ENCODE results near the gene ITGAD. TPM values are rescaled to one million over a fixed set of nuclear protein-coding genes. Genes with fewer than 3 reads are reported as not detected.

The ITGAD gene
- total RNA-seq, 1 donor from 2014 or later, result not detected

DNA sequence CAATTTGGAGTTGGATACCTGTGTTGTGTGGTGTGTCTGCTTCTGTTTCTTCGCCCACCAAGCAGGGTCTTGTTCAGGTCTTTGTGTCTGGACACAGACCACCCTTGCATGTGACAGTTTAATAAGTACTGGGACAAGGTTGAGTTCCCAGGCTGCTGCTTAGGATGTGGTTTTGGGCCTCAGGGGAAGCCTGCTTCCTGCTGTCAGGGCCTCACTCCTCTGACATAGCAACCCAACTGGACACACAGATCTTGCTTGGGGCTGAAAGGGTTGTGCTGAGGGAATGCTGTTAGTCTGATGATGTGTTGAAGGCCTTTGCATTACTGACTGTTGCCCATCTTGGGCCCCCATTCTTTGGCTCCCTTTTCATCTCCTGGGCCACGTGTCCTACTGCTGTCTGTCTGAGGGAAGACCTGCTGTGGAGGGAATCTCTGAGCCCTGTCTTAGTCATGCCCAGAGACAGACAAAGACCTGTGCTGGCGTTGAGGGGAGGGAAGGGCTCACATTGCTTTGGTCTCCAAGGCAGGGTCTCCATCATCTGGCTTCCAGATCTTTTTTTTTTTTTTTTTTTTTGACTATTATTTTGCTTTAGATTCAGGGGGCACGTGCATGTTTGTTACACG, 74.1 kb downstream of the ITGAD start:
- Mint-ChIP-seq H3K4me3 (no peak overlapping the region), H3K27me3 (ENCODE audit: low read depth) (peaks cover 2% of the 10 kb centered on the region), H3K36me3 (peaks cover 20% of the 10 kb centered on the region), H3K9me3 (no peaks in the 10 kb centered on the region), H3K4me1 (peaks cover 8% of the 10 kb centered on the region), H3K27ac (no peak overlapping the region)
- DNase-seq (ENCODE audit: low spot score in 2 of 2, unreplicated experiment in 2 of 2), result no peak
- TF ChIP-seq, protein P1, sequence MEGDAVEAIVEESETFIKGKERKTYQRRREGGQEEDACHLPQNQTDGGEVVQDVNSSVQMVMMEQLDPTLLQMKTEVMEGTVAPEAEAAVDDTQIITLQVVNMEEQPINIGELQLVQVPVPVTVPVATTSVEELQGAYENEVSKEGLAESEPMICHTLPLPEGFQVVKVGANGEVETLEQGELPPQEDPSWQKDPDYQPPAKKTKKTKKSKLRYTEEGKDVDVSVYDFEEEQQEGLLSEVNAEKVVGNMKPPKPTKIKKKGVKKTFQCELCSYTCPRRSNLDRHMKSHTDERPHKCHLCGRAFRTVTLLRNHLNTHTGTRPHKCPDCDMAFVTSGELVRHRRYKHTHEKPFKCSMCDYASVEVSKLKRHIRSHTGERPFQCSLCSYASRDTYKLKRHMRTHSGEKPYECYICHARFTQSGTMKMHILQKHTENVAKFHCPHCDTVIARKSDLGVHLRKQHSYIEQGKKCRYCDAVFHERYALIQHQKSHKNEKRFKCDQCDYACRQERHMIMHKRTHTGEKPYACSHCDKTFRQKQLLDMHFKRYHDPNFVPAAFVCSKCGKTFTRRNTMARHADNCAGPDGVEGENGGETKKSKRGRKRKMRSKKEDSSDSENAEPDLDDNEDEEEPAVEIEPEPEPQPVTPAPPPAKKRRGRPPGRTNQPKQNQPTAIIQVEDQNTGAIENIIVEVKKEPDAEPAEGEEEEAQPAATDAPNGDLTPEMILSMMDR (IDR thresholded peaks at IDR 0.05; ENCODE audit: unreplicated experiment), result no peak

DNA sequence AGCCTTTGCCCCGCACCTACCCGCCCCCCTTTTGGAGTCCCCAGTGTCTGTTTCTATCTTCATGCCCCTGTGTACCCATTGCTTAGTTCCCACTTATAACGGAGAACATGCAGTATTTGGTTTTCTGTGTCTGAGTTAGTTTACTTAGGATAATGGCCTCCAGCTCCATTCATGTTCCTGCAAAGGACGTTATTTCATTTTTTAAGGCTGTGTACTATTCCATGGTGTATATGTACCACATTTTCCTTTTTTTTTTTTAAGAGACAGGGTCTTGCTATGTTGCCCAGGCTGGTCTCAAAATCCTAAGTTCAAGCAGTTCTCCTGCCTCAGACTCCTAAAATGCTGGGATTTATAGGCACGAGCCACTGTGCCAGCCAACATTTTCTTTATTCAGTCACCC, 74.7 kb downstream of the ITGAD start:
- no peak overlapping the region for H3K27ac Mint-ChIP-seq
- peaks cover 13% of the 10 kb centered on the region for H3K4me1 Mint-ChIP-seq
- TF ChIP-seq, protein P1 (IDR thresholded peaks at IDR 0.05; ENCODE audit: unreplicated experiment), result no peak
- H3K9me3 Mint-ChIP-seq, result no peaks in the 10 kb centered on the region
- H3K27me3 Mint-ChIP-seq (ENCODE audit: low read depth), result peaks cover 7% of the 10 kb centered on the region
- no peak for DNase-seq (ENCODE audit: low spot score in 2 of 2, unreplicated experiment in 2 of 2)
- H3K4me3 Mint-ChIP-seq, result no peak overlapping the region
- H3K36me3 Mint-ChIP-seq, result peaks cover 17% of the 10 kb centered on the region

DNA sequence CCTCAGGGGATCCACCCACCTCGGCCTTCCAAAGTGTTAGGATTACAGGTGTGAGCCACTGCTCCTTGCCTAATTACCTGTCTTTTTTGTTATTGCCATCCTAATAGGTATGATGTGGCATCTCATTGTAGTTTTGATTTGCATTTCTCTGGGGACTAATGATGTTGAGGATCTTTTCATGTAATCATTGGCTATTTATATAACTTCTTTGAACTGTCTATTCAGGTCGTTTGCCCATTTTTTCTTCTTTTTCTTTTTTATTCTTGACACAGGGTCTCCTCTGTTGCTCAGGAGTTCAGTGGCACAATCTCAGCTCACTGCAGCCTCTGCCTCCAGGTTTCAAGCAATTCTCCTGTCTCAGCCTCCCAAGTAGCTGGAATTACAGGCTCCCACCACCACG, 77.5 kb downstream of the ITGAD start:
- H3K36me3 Mint-ChIP-seq, result peaks cover 10% of the 10 kb centered on the region

DNA sequence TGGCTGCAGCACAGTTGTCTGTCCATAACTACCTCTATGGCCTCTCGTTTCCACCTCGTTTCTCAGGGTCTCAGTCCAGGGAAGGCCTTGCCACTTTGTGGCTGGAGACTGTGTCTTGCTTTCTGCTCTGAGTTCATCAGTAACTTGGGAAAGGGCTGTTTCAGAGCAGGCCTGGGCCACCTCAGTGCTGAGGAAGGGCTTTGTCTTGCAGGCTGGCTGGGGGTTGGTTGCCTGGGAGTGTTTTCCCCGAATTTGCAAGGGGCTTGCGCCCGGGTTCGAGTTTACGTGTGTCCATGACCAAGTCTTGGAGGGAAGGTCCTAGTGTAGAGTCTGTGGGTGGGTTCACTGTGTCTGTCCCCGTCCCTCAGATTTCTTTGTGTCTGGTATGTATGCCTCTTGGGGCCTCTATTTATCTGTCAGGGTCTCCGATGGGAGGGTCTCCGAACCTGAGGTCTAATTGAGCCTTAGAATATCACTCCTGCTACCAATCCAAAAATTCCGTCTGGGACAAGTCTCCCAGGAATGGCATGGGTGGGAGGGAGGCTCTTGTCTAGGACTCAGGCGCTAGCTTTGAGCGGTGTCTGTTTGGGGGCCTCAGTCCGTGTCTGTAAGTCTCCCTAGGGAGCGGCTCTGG, 78.2 kb downstream of the ITGAD start:
- Mint-ChIP-seq H3K4me1 (peaks cover 22% of the 10 kb centered on the region), H3K9me3 (no peaks in the 10 kb centered on the region), H3K27me3 (ENCODE audit: low read depth) (peaks cover 34% of the 10 kb centered on the region), H3K36me3 (peaks cover 10% of the 10 kb centered on the region), H3K27ac (peak overlapping the region; percentile 86), H3K4me3 (peak overlapping the region; percentile 65)
- TF ChIP-seq, protein P1 (IDR thresholded peaks at IDR 0.05; ENCODE audit: unreplicated experiment), result no peak
- no peak for DNase-seq (ENCODE audit: low spot score in 2 of 2, unreplicated experiment in 2 of 2)

More for the DNA sequence above, 77.5 kb downstream of the ITGAD start:
- TF ChIP-seq, protein P1 (IDR thresholded peaks at IDR 0.05; ENCODE audit: unreplicated experiment), result no peak
- Mint-ChIP-seq H3K4me1 (peaks cover 18% of the 10 kb centered on the region), H3K27me3 (ENCODE audit: low read depth) (peaks cover 27% of the 10 kb centered on the region), H3K4me3 (no peak overlapping the region), H3K27ac (no peak overlapping the region), H3K9me3 (no peaks in the 10 kb centered on the region)
- no peak for DNase-seq (ENCODE audit: low spot score in 2 of 2, unreplicated experiment in 2 of 2)

DNA sequence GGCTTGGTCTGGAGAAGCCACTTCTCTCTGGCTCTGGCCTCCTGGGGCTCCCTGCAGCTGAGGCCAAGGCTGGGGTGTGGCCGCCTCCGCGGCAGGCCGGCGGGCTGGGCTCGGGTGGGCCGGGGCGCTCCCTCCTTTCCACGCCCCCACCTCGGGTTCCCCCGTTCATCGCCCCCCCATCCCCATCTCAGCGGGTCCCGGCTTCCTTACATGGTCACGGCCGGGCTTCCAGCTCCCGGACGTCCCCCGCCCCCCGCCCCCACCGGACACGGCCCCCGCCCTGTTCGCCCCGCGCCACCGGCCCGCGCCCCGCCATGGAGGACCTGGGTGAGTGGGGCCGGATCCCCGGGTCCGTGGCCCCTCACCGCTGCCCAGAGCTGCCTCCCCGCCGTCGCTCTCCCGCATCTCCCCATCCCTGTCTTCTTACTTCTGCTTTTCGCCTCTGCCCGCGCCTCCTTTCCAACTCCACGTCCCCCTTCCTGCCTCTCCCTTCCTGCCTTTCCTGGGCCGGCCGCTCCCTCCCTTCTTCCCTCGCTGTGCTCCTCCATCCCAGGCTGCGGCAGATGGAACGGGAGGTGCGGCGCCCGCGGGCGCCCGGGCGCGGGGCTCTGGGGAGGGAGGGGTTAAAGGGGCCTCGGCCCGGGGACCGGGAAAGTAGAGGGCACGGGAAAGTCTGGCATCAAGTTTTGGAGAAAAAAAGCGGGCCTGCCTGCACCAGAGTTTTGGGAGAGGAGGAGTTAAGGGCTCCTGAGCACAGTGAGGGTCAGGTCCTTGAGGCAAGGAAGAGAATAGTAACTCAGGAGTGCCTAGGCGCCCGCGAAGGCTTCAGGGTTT, 79.0 kb downstream of the ITGAD start, which contains the start of gene TGFB1I1:
TSS of gene TGFB1I1 (plus strand) at position 278 of the 834 bp plus-strand sequence. CDS start at position 315, 37 bp downstream.
- TF ChIP-seq, protein P1 (IDR thresholded peaks at IDR 0.05; ENCODE audit: unreplicated experiment), result no peak
- Mint-ChIP-seq H3K4me3 (peak within 1 kb of the TSS; percentile 78), H3K36me3 (peaks cover 6% of the 10 kb centered on the region), H3K4me1 (peaks cover 27% of the 10 kb centered on the region), H3K27ac (peak within 1 kb of the TSS; percentile 86), H3K9me3 (no peaks in the 10 kb centered on the region), H3K27me3 (ENCODE audit: low read depth) (peaks cover 39% of the 10 kb centered on the region)
- no peak for DNase-seq (ENCODE audit: low spot score in 2 of 2, unreplicated experiment in 2 of 2)

Data from mesothelial cell of epicardium (in vitro differentiated cells).